ACC112 (cell line): ENCODE measurements around the gene GLT1D1.
"Not testable (repeated sequence)": the region's sequence is repeated elsewhere in the genome, so short reads cannot be mapped to it uniquely, and the experiment has no call there.

Experiments
- H2AFZ ChIP-seq: fragments of 200-600 bp; sonication (generic); one replicate; pipeline ENCODE4 v1.6.0; 2017; ENCODE audit warnings: antibody characterized with exemption, low read length; ENCODE audit not compliant: unreplicated experiment
- H3K27ac ChIP-seq: fragments of 200-600 bp; sonication (generic); 2 replicates; pipeline ENCODE4 v1.5.1; 2014; ENCODE audit warnings: low read depth, mild to moderate bottlenecking, antibody characterized with exemption, low read length, moderate library complexity
- H3K27me3 ChIP-seq: fragments of 200-600 bp; sonication (generic); 2 replicates; pipeline ENCODE4 v1.6.1; 2014; ENCODE audit warnings: mild to moderate bottlenecking, antibody characterized with exemption, low read length, moderate library complexity, mixed read lengths; ENCODE audit not compliant: insufficient read depth
- H3K36me3 ChIP-seq: fragments of 200-600 bp; sonication (generic); 2 replicates; pipeline ENCODE4 v1.6.1; 2016; ENCODE audit warnings: mild to moderate bottlenecking, antibody characterized with exemption, low read length, moderate library complexity, mixed read lengths; ENCODE audit not compliant: insufficient read depth
- H3K4me1 ChIP-seq: fragments of 200-600 bp; sonication (generic); one replicate; pipeline ENCODE4 v1.6.1; 2016; ENCODE audit warnings: low read length, mixed read lengths; ENCODE audit not compliant: insufficient read depth, unreplicated experiment, control insufficient read depth
- H3K4me3 ChIP-seq: fragments of 200-600 bp; sonication (generic); 2 replicates; pipeline ENCODE4 v1.5.1; 2014; ENCODE audit warnings: mild to moderate bottlenecking, low read depth, low read length
- H3K79me2 ChIP-seq: fragments of 200-600 bp; sonication (generic); one replicate; pipeline ENCODE4 v1.6.0; 2016; ENCODE audit warnings: low read length; ENCODE audit not compliant: control insufficient read depth, unreplicated experiment, insufficient read depth

The GLT1D1 gene

GRCh38 chr12:128852885-128853599, at the start of gene GLT1D1:
GLT1D1 (plus strand) TSS chr12:128853478; CDS start chr12:128853582, 104 bp downstream.
- peaks cover 20% of the 10 kb centered on the region; the same call in 1 of the 2 replicates for H3K27me3 ChIP-seq
- no peak within 1 kb of the TSS for H2AFZ ChIP-seq
- H3K79me2 ChIP-seq: no peaks in the 10 kb centered on the region
- H3K36me3 ChIP-seq: no peaks in the 10 kb centered on the region
- no peaks in the 10 kb centered on the region for H3K4me1 ChIP-seq
- no peak within 1 kb of the TSS for H3K27ac ChIP-seq
- no peak within 1 kb of the TSS for H3K4me3 ChIP-seq

DNA sequence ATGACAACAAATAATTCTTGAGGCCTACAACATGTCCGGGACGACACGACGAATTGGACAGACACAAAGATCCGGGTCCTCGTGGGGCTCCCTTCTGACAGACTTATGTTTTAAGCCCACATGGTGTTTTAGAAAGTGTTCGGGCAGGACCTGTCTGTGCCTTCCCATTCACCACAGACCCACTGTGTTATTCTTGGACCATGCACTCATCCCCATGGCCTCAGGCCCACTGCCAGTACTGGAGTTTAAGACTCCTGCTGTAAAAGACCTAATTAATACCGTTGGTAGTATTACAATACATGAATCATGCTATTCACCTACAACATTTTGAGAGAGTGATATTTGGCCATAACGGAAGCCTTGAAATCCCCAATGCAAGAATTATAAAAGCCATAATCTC, 49.5 kb upstream of the GLT1D1 start:
- H3K4me1 ChIP-seq: peaks cover 15% of the 10 kb centered on the region
- H3K27ac ChIP-seq: no peak overlapping the region
- no peaks in the 10 kb centered on the region for H3K27me3 ChIP-seq
- peaks cover 38% of the 10 kb centered on the region for H3K79me2 ChIP-seq
- H3K4me3 ChIP-seq: no peak overlapping the region
- H3K36me3 ChIP-seq: peaks cover 38% of the 10 kb centered on the region
- no peak overlapping the region for H2AFZ ChIP-seq

DNA sequence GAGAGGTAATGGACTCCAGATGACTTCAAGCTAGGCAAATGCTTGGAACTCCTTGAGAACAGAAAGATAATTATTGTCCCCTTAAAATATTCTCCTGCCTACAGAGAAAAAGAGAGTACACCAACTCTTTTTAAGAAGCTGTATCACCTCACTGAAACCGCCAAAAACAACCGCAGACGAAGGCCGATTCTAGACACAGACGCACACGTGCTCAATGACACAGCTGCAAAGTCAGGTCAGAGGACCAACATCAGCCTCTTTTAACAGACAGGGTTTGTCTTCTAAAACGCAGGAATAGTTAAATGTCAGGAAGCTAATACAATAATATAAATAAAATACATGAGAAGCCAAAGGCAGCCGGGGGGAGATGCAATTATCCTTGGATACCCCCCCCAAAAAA, 48.5 kb upstream of the GLT1D1 start:
- Histone ChIP-seq H3K79me2 (peaks cover 46% of the 10 kb centered on the region), H3K4me3 (no peak overlapping the region), H3K27me3 (no peaks in the 10 kb centered on the region), H3K36me3 (peaks cover 45% of the 10 kb centered on the region), H3K27ac (no peak overlapping the region), H3K4me1 (peaks cover 15% of the 10 kb centered on the region), H2AFZ (no peak overlapping the region)

DNA sequence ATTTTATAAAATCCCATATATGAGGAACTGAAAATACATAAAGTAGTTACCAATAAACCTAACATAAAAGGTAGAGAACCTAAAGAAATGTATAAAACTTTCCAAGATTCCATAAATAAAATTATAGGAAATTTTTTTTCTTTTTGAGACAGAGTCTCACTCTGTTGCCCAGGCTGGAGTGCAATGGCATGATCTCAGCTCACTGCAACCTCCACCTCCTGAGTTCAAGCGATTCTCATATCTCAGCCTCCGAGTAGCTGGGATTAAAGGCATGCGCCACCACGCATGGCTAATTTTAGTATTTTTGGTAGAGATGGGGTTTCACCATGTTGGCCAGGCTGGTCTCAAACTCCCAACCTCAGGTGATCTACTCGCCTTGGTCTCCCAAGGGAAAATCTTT, 47.9 kb upstream of the GLT1D1 start:
- H3K27me3 ChIP-seq, H3K4me3 ChIP-seq, H2AFZ ChIP-seq, H3K27ac ChIP-seq: not testable (repeated sequence)
- Histone ChIP-seq H3K79me2 (peaks cover 51% of the 10 kb centered on the region), H3K36me3 (peaks cover 45% of the 10 kb centered on the region), H3K4me1 (peaks cover 19% of the 10 kb centered on the region)

DNA sequence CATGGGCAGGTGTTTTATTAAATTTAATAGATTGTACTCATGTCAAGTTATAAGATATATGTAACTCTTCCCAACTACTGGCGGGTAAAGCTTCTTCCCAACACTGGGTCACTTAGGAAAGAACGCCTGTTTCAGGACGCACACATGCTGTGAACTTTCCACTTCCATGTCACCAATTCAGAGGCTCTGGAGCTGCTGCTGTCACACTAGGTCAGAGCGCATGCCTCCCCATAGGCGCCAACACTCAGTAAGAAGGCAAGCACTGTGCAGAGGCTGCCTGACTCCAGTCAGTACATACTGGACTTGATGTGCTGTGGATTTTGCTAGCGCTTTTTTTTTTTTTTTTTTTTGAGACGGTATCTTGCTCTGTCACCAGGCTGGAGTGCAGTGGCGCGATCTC, 46.7 kb upstream of the GLT1D1 start:
- Histone ChIP-seq H3K79me2 (peaks cover 57% of the 10 kb centered on the region), H3K36me3 (peaks cover 45% of the 10 kb centered on the region), H2AFZ (no peak overlapping the region), H3K4me3 (no peak overlapping the region), H3K27ac (no peak overlapping the region), H3K27me3 (no peaks in the 10 kb centered on the region), H3K4me1 (peaks cover 25% of the 10 kb centered on the region)

- no peak overlapping the region for H2AFZ ChIP-seq
- peaks cover 24% of the 10 kb centered on the region for H3K4me1 ChIP-seq
- H3K27me3 ChIP-seq: no peaks in the 10 kb centered on the region
- no peak overlapping the region for H3K27ac ChIP-seq
- H3K36me3 ChIP-seq: peaks cover 45% of the 10 kb centered on the region
- peaks cover 59% of the 10 kb centered on the region for H3K79me2 ChIP-seq
- no peak overlapping the region for H3K4me3 ChIP-seq
Measured at GRCh38 chr12:128807161-128807724, 46.0 kb upstream of the GLT1D1 start.

DNA sequence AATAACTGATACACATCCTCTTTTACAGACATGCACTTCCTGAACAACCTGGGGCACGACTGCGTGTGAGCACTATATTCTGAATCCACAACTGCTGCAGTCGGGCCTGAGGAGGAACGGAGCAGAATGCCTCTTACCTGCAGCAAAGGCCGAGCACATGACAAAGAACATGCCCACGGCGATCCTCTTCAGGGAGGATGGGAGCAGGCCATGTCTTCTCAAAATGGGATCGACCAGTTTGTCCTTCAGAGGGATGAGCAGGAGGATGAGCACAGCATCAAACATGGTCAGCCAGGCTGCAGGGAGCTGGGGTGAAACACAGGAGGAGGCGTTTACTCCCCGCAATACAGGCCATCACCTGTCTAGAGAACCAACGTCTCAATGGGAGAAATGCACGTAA, 44.6 kb upstream of the GLT1D1 start:
- peaks cover 58% of the 10 kb centered on the region for H3K79me2 ChIP-seq
- H3K4me3 ChIP-seq: no peak overlapping the region
- no peak overlapping the region for H3K27ac ChIP-seq
- no peak overlapping the region for H2AFZ ChIP-seq
- peaks cover 44% of the 10 kb centered on the region for H3K36me3 ChIP-seq
- no peaks in the 10 kb centered on the region for H3K27me3 ChIP-seq
- peaks cover 28% of the 10 kb centered on the region for H3K4me1 ChIP-seq

DNA sequence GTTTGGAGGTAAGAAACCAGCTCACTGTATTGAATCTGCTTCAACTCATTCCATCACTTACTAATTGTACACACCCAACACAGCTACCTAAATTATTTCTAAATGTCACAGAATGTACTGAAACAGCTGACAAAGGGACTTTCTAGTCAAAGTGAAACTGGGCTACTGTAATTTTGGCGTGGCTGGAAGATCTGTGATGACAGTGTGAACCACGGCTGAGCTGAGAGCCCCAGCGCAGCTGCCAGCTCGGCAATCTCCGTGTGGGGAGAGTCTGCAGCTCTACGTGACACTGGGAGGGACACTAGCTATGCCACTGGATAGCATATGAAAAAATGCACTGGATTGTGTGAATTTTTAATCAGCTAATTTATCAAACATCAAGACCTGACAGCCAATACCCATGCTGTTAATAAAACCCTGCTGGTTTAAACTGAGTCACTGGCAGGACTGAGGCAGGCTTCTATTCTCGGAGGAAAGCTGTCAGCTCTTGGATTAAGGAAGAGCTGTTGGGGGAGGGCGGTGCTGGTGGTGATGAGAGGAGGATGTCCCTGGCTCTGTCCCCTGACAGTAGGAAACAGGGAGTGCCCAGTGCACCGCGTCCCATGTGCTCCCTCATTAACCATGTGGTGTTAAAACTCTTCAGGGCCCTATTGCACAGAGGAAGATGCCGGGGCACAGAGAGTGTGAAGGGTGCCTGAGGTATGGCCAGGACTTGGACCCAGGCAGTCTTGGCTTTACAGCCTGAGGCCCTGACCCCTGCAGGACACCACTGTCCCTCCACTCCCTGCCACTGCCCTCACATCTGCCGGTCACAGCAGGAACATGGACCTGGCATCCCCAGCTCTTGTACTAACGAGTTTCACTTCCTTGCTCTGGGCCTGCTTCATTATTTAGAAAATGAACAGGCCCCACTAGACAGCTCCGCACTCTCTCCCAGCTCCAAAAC, 42.8 kb upstream of the GLT1D1 start:
- peaks cover 36% of the 10 kb centered on the region for H3K4me1 ChIP-seq
- no peaks in the 10 kb centered on the region for H3K27me3 ChIP-seq
- no peak overlapping the region for H2AFZ ChIP-seq
- H3K36me3 ChIP-seq: peaks cover 34% of the 10 kb centered on the region
- H3K27ac ChIP-seq: peak overlapping the region; percentile 5
- peak overlapping the region; percentile 60 for H3K4me3 ChIP-seq
- H3K79me2 ChIP-seq: peaks cover 67% of the 10 kb centered on the region

DNA sequence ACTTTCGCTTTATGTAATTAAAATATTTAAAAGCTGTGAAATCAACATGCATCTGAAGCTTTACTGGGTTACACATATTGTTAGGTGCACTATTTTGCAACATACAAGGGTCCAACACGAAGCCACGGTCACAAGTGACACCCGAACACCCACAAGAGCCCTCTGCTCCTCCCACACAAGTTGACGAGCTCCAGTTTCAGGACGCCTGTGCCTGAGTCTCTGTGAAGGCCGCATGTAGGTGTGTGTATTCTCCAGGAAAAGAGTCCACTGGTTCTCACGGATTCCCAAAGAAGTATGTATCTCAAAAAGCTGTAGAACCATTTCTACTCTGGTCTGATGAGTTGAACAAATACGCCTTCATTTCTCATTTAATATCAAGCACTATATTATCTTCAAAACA, 41.5 kb upstream of the GLT1D1 start:
- H3K36me3 ChIP-seq: peaks cover 34% of the 10 kb centered on the region

GRCh38 chr12:128813392-128813791, 39.9 kb upstream of the GLT1D1 start:
- H3K4me3 ChIP-seq: no peak overlapping the region
- H3K36me3 ChIP-seq: peaks cover 21% of the 10 kb centered on the region
- no peaks in the 10 kb centered on the region for H3K27me3 ChIP-seq
- H3K79me2 ChIP-seq: peaks cover 94% of the 10 kb centered on the region
- peak overlapping the region; percentile 81 for H3K27ac ChIP-seq
- no peak overlapping the region for H2AFZ ChIP-seq
- peaks cover 63% of the 10 kb centered on the region for H3K4me1 ChIP-seq

More for the DNA sequence above, 41.5 kb upstream of the GLT1D1 start:
- H3K27ac ChIP-seq: no peak overlapping the region
- no peak overlapping the region for H3K4me3 ChIP-seq
- H3K79me2 ChIP-seq: peaks cover 80% of the 10 kb centered on the region
- H3K27me3 ChIP-seq: no peaks in the 10 kb centered on the region
- no peak overlapping the region for H2AFZ ChIP-seq
- H3K4me1 ChIP-seq: peaks cover 48% of the 10 kb centered on the region
